NCI-H2196 (cell line): ENCODE results near the gene FMNL3.
"Not testable (repeated sequence)": the region's sequence is repeated elsewhere in the genome, so short reads cannot be mapped to it uniquely, and the experiment has no call there.

Experiments
- DNase-seq: peaks from one replicate; lab custom pipeline; 2025; ENCODE audit not compliant: unreplicated experiment; lab: John Stamatoyannopoulos, UW

Gene FMNL3

GRCh38 chr12:49610785-49611184 lies 96.4 kb downstream of the FMNL3 start:
- DNase-seq, result not testable (repeated sequence)

- DNase-seq, result no peak
These were observed 97.4 kb downstream of the FMNL3 start for GRCh38 chr12:49609875-49610154.

- no peak for DNase-seq
These were observed 97.9 kb downstream of the FMNL3 start for GRCh38 chr12:49609059-49609874.

- not testable (repeated sequence) for DNase-seq
These were observed 101.7 kb downstream of the FMNL3 start, which contains the start of gene FAM186B for GRCh38 chr12:49605539-49605938. Gene FAM186B (minus strand): TSS chr12:49605639. CDS start chr12:49605477, 162 bp downstream.

GRCh38 chr12:49604856-49605255 lies 102.3 kb downstream of the FMNL3 start:
- no peak for DNase-seq

- DNase-seq, result no peak
These were observed 103.5 kb downstream of the FMNL3 start for GRCh38 chr12:49603721-49604120.

- DNase-seq, result no peak
These were observed 107.2 kb downstream of the FMNL3 start for GRCh38 chr12:49599961-49600360.

- no peak for DNase-seq
These were observed 108.7 kb downstream of the FMNL3 start for GRCh38 chr12:49598527-49598926.

GRCh38 chr12:49588721-49589516 lies 118.3 kb downstream of the FMNL3 start:
- DNase-seq, result peak; percentile 60

GRCh38 chr12:49588281-49588680 lies 118.9 kb downstream of the FMNL3 start:
- DNase-seq, result no peak

GRCh38 chr12:49587174-49587908 lies 119.9 kb downstream of the FMNL3 start:
- no peak for DNase-seq
